NCI-H2196 treated with DMSO at 0.1 percent for 48 hours (cell line): Measurements from ENCODE around the gene INTS11.
A peak's percentile ranks its signal among the peaks of the same experiment; 100 is the strongest.

Source experiments
- DNase-seq: peaks from one replicate; lab custom pipeline; 2025; ENCODE audit not compliant: unreplicated experiment; lab: John Stamatoyannopoulos, UW

Gene INTS11

DNA sequence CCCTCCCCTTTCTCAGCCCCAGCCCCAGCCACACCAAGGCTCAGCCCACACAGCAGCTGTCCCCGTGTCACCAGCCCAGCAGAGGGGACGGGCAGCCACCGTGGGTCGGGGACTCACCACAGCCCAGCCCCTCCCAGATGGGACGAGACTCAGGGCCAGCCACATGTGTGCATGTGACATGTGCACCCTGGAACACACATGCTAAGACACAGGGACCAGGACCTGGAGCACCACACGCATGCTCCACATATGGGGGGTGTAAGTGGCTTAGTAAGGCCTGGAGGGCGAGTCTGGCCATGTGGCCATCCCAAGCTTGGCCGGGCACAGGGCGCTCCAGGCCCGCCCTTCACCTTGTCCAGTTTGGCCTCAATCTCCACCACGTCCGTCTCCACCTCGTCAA, 20.7 kb downstream of the INTS11 start:
- DNase-seq: no peak

GRCh38 chr1:1302951-1303509, 21.4 kb downstream of the INTS11 start:
- no peak for DNase-seq

DNA sequence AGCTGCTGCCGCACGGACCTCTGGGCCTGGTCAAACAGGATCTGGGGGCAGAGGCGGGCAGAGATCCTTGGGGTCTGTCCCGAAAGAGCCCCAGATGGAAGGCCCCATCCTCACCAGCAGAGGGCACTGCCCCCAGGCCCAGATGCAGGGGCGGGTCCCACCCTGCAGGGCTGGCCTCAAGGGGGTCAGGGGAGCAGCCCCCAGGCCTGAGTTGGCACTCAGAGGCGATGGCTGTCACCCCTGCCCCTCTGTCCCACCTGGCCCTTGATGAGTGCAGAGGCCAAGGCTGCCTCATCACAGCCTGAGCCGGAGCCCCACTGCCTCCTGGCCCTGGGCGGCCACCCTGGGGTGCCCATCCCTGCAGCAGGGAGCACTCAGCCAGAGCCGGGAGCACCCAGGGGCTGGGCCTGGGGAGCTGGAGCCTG, 22.4 kb downstream of the INTS11 start:
- DNase-seq: no peak

GRCh38 chr1:1300352-1300739, 24.1 kb downstream of the INTS11 start:
- DNase-seq: no peak

- no peak for DNase-seq
These were observed 24.6 kb downstream of the INTS11 start for GRCh38 chr1:1299686-1300351.

GRCh38 chr1:1298861-1299685, 25.4 kb downstream of the INTS11 start:
- no peak for DNase-seq

DNA sequence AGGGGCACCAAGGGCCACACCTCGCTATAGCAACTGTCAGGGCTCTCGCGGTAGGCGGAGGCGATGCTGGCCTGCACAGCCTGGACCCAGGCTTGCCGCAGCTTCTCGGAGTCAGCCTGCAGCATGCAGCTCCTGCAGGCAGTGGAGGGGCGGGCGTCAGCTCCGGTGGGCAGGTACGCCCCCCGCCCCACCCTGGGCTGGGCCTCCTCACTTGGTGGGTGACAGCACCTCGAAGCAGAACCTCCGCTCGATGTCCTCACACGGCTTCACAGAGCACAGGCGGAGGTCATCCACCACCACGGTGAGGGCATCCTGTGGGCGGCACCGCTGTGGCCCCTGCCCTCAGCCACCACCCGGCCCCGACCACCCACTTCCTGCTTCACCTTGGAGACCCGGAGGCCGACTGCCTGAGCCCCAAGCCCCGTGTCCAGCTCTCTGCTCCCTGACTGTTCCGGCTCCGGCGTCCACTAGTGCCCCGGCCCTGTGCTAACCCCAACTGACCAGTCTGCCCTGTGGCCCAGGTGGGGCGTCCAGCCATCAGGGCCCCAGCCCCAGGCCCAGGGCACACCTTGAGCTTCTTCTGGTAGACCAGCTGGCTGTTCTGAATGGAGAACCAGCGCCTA, 26.5 kb downstream of the INTS11 start:
- no peak for DNase-seq

DNA sequence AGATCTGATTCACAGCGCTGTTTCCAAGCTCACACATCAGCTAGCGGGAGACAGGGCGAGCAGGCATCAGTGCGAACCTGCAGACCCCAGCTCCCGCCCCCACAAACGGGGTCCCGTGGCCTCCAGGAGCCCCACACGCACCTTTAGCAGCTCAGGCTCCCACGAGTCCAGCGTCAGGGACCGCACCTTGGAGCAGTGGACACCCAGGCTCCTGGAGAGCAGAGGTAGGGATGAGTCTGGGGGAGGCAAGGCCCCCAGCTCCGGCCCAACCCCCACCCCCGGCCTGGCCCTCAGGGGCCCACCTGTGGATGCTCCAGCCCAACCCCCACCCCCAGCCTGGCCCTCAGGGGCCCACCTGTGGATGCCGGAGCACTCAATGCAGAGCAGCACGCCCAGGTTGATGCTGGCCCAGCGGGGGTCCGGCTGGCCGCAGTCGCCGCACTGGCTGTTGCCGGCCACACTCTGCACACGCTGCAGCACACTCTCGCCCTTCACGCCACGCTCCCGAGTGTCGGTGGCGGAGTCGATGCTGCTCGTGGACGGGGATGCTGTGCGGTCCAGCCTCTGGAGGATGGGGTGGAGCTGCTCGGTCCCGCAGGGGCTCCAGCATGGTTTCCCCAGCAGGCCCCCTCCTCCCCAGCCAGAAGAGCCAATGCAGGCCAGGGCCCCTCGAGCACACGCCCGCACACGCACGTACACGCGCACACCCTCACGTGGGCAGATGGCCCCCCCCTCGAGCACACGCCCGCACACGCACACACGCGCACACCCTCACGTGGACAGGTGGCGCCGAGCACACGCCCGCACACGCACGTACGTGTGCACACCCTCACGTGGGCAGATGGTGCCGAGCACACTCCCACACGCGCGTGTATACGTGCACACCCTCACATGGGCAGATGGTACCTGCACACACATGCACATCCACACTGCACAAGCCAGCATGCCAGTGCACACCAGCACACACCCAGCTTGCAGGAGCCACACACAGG, 28.1 kb downstream of the INTS11 start:
- no peak for DNase-seq

- no peak for DNase-seq
These were observed 29.1 kb downstream of the INTS11 start for GRCh38 chr1:1295154-1295923.

- DNase-seq: no peak
These were observed 30.1 kb downstream of the INTS11 start for GRCh38 chr1:1294250-1294890.

DNA sequence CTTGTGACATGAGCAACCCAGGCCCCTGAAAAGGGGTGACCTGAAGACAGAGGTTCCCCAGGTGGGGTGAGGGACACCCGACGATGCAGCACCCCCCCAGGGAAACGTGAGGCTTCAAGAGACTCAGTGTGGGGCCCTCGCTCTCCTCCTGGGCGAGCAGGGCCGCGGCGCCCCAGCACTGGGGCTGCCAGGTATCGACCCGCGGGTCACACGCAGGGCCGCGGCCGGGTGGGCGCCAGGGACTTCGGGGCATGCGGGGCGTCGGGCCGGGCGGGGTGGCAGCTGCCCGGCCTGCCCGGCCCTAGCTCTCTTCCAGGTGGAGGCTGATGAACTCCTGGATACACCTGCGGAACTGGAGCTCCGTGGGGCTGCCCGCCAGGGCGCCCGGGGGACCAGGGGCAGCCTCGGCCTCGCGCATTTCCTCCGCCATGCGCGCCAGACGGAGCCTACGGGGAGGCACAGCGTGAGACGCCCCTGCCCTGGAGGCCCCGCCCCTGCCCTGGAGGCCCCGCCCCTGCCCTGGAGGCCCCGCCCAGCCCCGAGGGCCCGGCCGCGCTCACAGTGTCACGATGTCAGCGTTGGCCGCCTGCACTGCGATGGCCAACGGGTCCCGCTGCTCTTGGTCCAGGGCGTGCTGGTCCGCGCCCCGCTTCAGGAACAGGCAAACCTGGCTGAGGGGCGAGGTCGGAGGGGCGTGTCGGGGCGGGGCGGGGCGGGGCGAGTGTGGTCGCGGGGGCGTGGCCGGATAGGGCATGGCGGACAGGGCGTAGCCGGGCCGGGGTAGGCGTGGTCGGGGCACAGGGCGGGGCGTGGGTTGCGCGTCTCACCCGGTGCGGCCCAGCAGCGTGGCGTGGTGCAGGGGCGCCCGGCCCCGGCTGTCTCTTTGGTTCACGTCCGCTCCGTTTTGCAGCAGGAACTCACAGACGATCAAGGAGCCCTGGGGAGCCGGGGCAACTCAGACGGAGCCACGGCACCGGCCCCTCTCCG, 30.9 kb downstream of the INTS11 start:
- DNase-seq: no peak

- DNase-seq: no peak
These were observed 31.6 kb downstream of the INTS11 start for GRCh38 chr1:1292851-1293250.

GRCh38 chr1:1292442-1292779, 32.0 kb downstream of the INTS11 start:
- DNase-seq: no peak

GRCh38 chr1:1291548-1292441, 32.7 kb downstream of the INTS11 start:
- peak; percentile 55 for DNase-seq

DNA sequence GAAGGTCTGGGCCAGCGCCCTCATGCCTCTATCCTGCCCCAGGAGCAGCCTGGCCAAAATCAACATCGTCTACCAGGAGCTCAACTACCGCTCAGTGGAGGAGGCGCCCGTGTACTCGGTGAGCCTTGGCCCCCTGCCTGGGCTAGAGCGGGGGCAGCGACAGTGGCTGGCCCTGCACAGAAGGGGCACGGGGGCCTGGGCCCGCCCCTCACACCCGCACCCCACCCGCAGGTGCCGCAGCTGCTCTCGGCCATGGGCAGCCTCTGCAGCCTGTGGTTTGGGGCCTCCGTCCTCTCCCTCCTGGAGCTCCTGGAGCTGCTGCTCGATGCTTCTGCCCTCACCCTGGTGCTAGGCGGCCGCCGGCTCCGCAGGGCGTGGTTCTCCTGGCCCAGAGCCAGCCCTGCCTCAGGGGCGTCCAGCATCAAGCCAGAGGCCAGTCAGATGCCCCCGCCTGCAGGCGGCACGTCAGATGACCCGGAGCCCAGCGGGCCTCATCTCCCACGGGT, 33.4 kb downstream of the INTS11 start:
- no peak for DNase-seq

DNA sequence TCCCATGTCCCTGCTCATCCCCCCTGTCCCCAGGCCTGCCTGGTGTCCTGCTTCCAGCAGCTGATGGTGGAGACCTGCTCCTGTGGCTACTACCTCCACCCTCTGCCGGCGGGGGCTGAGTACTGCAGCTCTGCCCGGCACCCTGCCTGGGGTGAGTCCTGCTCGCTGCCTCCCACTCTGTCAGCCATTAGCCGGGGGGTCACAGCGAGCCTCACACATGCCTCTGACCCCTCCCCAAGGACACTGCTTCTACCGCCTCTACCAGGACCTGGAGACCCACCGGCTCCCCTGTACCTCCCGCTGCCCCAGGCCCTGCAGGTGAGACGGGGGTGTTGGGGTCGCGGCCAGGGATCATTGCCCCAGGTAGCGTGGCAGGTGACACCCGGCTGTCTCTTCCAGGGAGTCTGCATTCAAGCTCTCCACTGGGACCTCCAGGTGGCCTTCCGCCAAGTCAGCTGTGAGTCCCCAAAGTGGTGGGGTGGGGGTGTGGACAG, 34.2 kb downstream of the INTS11 start:
- no peak for DNase-seq
